Measurements from ENCODE around the gene LAMA5. TPM values are rescaled to one million over a fixed set of nuclear protein-coding genes. Genes with fewer than 3 reads are reported as not detected.

The LAMA5 gene
- total RNA-seq, 1 donor from 2014 or later = 12.1 TPM

DNA sequence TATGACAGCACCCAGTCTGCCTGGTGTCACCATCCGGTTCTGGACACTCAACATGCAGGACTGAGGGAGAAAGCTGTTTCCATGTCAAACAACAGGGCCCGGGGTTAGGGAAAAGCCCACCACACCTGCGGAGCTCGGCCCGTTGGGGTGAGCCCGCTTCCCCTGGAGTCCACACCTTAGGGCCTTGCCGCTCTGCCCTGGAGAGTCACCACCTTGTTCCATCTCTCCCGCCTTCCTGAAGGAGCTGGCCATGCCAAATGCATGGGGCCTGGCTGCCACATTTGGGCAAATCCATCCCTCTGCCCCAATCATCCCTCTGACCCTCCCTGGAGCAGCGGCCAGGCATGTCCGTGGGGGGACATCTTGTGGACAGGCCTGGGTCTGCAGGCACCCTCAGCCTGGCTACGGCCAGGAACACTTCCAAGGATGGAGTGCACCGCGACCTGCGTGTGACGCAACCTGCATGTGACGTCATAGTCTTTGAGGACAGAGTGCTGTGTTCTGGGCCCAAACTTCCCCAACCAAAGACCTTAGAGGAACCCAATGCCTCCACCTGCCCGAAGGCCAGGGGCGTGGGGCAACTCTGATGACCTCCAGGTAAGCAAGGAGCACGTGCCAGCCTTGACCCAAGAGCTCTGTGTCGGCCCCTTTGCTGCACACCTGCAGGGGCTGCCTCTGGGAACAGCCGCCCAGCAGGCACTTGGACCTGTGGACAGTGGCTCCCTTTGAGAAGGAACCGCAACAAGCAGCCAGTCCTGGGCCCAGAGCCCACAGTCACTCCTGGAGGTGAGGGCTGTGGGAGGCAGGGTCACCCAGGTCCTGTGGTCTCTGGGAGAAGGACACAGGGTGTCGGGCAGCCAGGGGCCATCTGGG lies 38.2 kb upstream of the LAMA5 start:
- Mint-ChIP-seq H3K9me3 (no peaks in the 10 kb centered on the region), H3K27me3 (ENCODE audit: insufficient read depth, low read depth) (peaks cover 8% of the 10 kb centered on the region), H3K4me1 (peaks cover 15% of the 10 kb centered on the region), H3K36me3 (peaks cover 6% of the 10 kb centered on the region), H3K4me3 (peak overlapping the region; percentile 87), H3K27ac (peak overlapping the region; percentile 55)
- Histone ChIP-seq H3K4me1 (peaks cover 9% of the 10 kb centered on the region), H3K9ac (no peak overlapping the region), H3F3A (ENCODE audit: low read depth) (peaks cover 3% of the 10 kb centered on the region), H3K27ac (no peak overlapping the region), H3K36me3 (no peaks in the 10 kb centered on the region), H3K4me3 (no peak overlapping the region), H3K79me2 (ENCODE audit: low read depth) (no peaks in the 10 kb centered on the region), H3K4me2 (peak overlapping the region; percentile 93), H3K27me3 (peaks cover 27% of the 10 kb centered on the region), H4K20me1 (ENCODE audit: low read depth) (peaks cover 26% of the 10 kb centered on the region), H2AFZ (replicated peaks) (no peak overlapping the region), H3K9me3 (ENCODE audit: low read depth) (no peaks in the 10 kb centered on the region)
- peak; percentile 83 for DNase-seq (ENCODE audit: low spot score)
- no peak for TF ChIP-seq EZH2phosphoT487 (IDR thresholded peaks at IDR 0.05)
- TF ChIP-seq, protein P1, sequence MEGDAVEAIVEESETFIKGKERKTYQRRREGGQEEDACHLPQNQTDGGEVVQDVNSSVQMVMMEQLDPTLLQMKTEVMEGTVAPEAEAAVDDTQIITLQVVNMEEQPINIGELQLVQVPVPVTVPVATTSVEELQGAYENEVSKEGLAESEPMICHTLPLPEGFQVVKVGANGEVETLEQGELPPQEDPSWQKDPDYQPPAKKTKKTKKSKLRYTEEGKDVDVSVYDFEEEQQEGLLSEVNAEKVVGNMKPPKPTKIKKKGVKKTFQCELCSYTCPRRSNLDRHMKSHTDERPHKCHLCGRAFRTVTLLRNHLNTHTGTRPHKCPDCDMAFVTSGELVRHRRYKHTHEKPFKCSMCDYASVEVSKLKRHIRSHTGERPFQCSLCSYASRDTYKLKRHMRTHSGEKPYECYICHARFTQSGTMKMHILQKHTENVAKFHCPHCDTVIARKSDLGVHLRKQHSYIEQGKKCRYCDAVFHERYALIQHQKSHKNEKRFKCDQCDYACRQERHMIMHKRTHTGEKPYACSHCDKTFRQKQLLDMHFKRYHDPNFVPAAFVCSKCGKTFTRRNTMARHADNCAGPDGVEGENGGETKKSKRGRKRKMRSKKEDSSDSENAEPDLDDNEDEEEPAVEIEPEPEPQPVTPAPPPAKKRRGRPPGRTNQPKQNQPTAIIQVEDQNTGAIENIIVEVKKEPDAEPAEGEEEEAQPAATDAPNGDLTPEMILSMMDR (IDR thresholded peaks at IDR 0.05) = peak; percentile 67

DNA sequence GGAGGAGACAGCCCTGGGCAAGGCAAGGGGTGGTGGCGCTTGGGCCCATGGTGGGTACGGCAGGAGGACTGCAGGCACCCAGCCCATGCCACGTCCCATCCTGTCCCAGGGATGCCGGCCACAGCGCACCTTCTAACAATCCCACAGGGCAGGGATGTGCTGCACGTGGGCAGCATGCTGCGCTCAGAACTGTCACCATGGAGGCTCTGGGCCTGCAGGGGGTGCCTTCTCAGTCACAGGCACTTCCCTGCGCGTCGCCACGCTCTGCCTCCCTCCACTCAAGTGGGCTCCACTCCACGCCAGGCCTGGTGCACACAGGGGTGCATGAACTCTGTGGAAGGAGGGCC lies 37.6 kb upstream of the LAMA5 start:
- no peak overlapping the region for H3K9ac ChIP-seq
- H3K27ac Mint-ChIP-seq = no peak overlapping the region
- no peaks in the 10 kb centered on the region for H3K79me2 ChIP-seq (ENCODE audit: low read depth)
- peaks cover 24% of the 10 kb centered on the region for H3K27me3 ChIP-seq
- H3K27ac ChIP-seq = no peak overlapping the region
- peaks cover 26% of the 10 kb centered on the region for H4K20me1 ChIP-seq (ENCODE audit: low read depth)
- H3K9me3 Mint-ChIP-seq = no peaks in the 10 kb centered on the region
- TF ChIP-seq EZH2 (IDR thresholded peaks at IDR 0.05) (no peak), EZH2phosphoT487 (IDR thresholded peaks at IDR 0.05) (no peak)
- TF ChIP-seq, protein P1 (IDR thresholded peaks at IDR 0.05) = no peak
- peaks cover 8% of the 10 kb centered on the region for H3K27me3 Mint-ChIP-seq (ENCODE audit: insufficient read depth, low read depth)
- peaks cover 3% of the 10 kb centered on the region for H3F3A ChIP-seq (ENCODE audit: low read depth)
- peaks cover 6% of the 10 kb centered on the region for H3K36me3 Mint-ChIP-seq
- no peaks in the 10 kb centered on the region for H3K36me3 ChIP-seq
- no peak for DNase-seq (ENCODE audit: low spot score)
- peaks cover 7% of the 10 kb centered on the region for H3K4me1 ChIP-seq
- H3K4me2 ChIP-seq = no peak overlapping the region
- no peak overlapping the region for H2AFZ ChIP-seq (replicated peaks)
- H3K4me3 ChIP-seq = no peak overlapping the region
- H3K9me3 ChIP-seq (ENCODE audit: low read depth) = no peaks in the 10 kb centered on the region
- H3K4me1 Mint-ChIP-seq = peaks cover 15% of the 10 kb centered on the region
- H3K4me3 Mint-ChIP-seq = no peak overlapping the region

DNA sequence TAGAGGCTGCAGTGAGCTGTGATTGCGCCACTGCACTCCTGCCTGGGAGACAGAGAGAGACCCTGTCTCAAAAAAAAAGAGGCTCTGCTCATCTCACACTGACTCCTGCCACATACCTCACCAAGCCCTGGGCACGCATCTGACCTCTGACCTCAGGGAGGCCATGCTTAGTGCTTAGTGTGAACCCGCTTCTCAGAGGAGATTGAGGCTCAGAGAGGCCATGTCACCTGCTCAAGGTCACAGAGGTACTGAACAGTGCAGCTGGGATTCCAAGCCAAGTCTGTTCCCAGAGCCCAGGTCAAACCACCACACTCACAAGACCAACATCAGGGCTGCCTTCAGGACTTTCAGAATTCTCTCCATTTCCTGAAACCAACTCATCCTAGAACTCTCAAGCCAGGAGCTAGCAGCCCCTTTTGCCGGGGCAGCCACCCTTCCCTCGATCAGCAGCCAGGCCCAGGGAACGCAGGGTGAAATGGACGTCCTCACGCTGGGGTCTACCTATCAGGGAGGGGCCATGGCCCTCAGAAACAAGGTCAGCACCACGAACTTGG lies 37.1 kb upstream of the LAMA5 start:
- H3K27ac Mint-ChIP-seq = no peak overlapping the region
- no peaks in the 10 kb centered on the region for H3K36me3 ChIP-seq
- TF ChIP-seq, protein P1 (IDR thresholded peaks at IDR 0.05) = no peak
- no peak for TF ChIP-seq EZH2phosphoT487 (IDR thresholded peaks at IDR 0.05)
- TF ChIP-seq EZH2 (IDR thresholded peaks at IDR 0.05) = no peak
- no peaks in the 10 kb centered on the region for H3K9me3 ChIP-seq (ENCODE audit: low read depth)
- peaks cover 7% of the 10 kb centered on the region for H3K4me1 ChIP-seq
- H4K20me1 ChIP-seq (ENCODE audit: low read depth) = peaks cover 26% of the 10 kb centered on the region
- H3K27me3 Mint-ChIP-seq (ENCODE audit: insufficient read depth, low read depth) = peaks cover 3% of the 10 kb centered on the region
- no peak overlapping the region for H3K9ac ChIP-seq
- peaks cover 15% of the 10 kb centered on the region for H3K4me1 Mint-ChIP-seq
- no peak overlapping the region for H3K4me3 ChIP-seq
- H3K4me3 Mint-ChIP-seq = peak overlapping the region; percentile 27
- H2AFZ ChIP-seq (replicated peaks) = no peak overlapping the region
- no peak overlapping the region for H3K27ac ChIP-seq
- H3F3A ChIP-seq (ENCODE audit: low read depth) = peaks cover 3% of the 10 kb centered on the region
- no peak for DNase-seq (ENCODE audit: low spot score)
- H3K36me3 Mint-ChIP-seq = peaks cover 7% of the 10 kb centered on the region
- no peaks in the 10 kb centered on the region for H3K9me3 Mint-ChIP-seq
- no peak overlapping the region for H3K4me2 ChIP-seq
- peaks cover 18% of the 10 kb centered on the region for H3K27me3 ChIP-seq
- no peaks in the 10 kb centered on the region for H3K79me2 ChIP-seq (ENCODE audit: low read depth)

All from neural progenitor cell (in vitro differentiated cells).